H1 (cell line): ENCODE results near the gene GPR141. TPM values are rescaled to one million over a fixed set of nuclear protein-coding genes. Genes with fewer than 3 reads are reported as not detected.

ENCODE experiments used
- CTCF ChIA-PET: fragments of 300-600 bp; sonication (Branson Sonifier 250); formaldehyde crosslinking; loops from one replicate; lab custom pipeline; 2021; ENCODE audit not compliant: partially characterized antibody; lab: Charles Lee
- POLR2A ChIA-PET: fragments of 300-600 bp; sonication (Branson Sonifier 250); formaldehyde crosslinking; loops from one replicate; lab custom pipeline; 2021; ENCODE audit warnings: inconsistent platforms; ENCODE audit not compliant: partially characterized antibody; lab: Charles Lee
- DNase-seq, 2 experiments: peaks; one replicate each; pipeline versions ENCODE4 v3.0.0 to v3.0.0-alpha.2; 2010 to 2022; ENCODE audit warnings: low spot score in 2 of 2, low read depth in 1 of 2, mixed read lengths in 1 of 2
- FAIRE-seq: peaks from 2 replicates; lab custom pipeline; 2011; peaks lifted over from hg19 to GRCh38; lab: Jason Lieb, UNC
- H2AFZ ChIP-seq: 2 replicates; pipeline ENCODE4 v1.8.1; 2012; ENCODE audit warnings: low read length, inconsistent platforms
- H2AK5ac ChIP-seq: 2 replicates; pipeline ENCODE4 v1.6.1; 2013; ENCODE audit warnings: low read depth, low read length
- H2BK120ac ChIP-seq: replicated peaks from 2 replicates; pipeline ENCODE3; 2013; ENCODE audit warnings: low read depth, low read length, inconsistent platforms
- H2BK12ac ChIP-seq: 2 replicates; pipeline ENCODE4 v1.6.1; 2013; ENCODE audit warnings: low read depth, low read length
- H2BK15ac ChIP-seq: 2 replicates; pipeline ENCODE4 v1.6.1; 2013; ENCODE audit warnings: low read length
- H2BK20ac ChIP-seq: 2 replicates; pipeline ENCODE4 v1.6.1; 2013; ENCODE audit warnings: low read length
- H2BK5ac ChIP-seq: 2 replicates; pipeline ENCODE4 v1.6.1; 2013; ENCODE audit warnings: low read depth, low read length
- H3K14ac ChIP-seq: 2 replicates; pipeline ENCODE4 v1.6.1; 2013; ENCODE audit warnings: inconsistent platforms; ENCODE audit not compliant: insufficient read length
- H3K18ac ChIP-seq: 2 replicates; pipeline ENCODE4 v1.6.1; 2013; ENCODE audit warnings: low read length; ENCODE audit errors: extremely low read depth
- H3K23ac ChIP-seq: 2 replicates; pipeline ENCODE4 v1.6.1; 2013; ENCODE audit warnings: inconsistent platforms; ENCODE audit not compliant: insufficient read length
- H3K23me2 ChIP-seq: 2 replicates; pipeline ENCODE4 v1.6.1; 2013; ENCODE audit warnings: low read depth, low read length
- H3K27ac ChIP-seq: 2 replicates; pipeline ENCODE4 v1.6.1; 2011; ENCODE audit warnings: low read depth, low read length, inconsistent platforms
- H3K27me3 ChIP-seq, 4 experiments: replicated peaks in 1 of 4; 1 replicate in 1 of 4; 2 replicates in 3 of 4; pipeline versions ENCODE4 v1.6.1 to v1.8.1; 2011 to 2013; ENCODE audit warnings: low read length in 3 of 4, mild to moderate bottlenecking in 3 of 4, inconsistent platforms in 2 of 4, mixed read lengths in 2 of 4, moderate library complexity in 1 of 4; ENCODE audit not compliant: control insufficient read depth in 3 of 4, insufficient read depth in 3 of 4; ENCODE audit errors: extremely low read depth in 1 of 4
- H3K36me3 ChIP-seq, 4 experiments: 2 replicates each; pipeline versions ENCODE4 v1.6.1 to v1.8.1; 2011 to 2013; ENCODE audit warnings: mild to moderate bottlenecking in 4 of 4, low read length in 3 of 4, moderate library complexity in 2 of 4, control low read depth in 1 of 4, inconsistent platforms in 1 of 4; ENCODE audit not compliant: insufficient read depth in 4 of 4, control insufficient read depth in 2 of 4
- H3K4ac ChIP-seq: replicated peaks from 2 replicates; pipeline ENCODE3; 2013; ENCODE audit warnings: low read length, low read depth, mixed read lengths, inconsistent platforms; ENCODE audit not compliant: insufficient read length
- H3K4me1 ChIP-seq, 4 experiments: replicated peaks in 1 of 4; 1 replicate in 1 of 4; 2 replicates in 3 of 4; pipeline versions ENCODE4 v1.6.1 to v1.8.1; 2011 to 2013; ENCODE audit warnings: low read length in 3 of 4, inconsistent platforms in 2 of 4, mixed read lengths in 1 of 4; ENCODE audit not compliant: insufficient read depth in 4 of 4, control insufficient read depth in 3 of 4
- H3K4me2 ChIP-seq, 2 experiments: 2 replicates each; pipeline versions ENCODE4 v1.6.1 to v1.8.1; 2011 to 2013; ENCODE audit warnings: low read depth in 2 of 2, low read length in 2 of 2, control low read depth in 1 of 2, inconsistent platforms in 1 of 2, mild to moderate bottlenecking in 1 of 2; ENCODE audit not compliant: insufficient read depth in 1 of 2
- H3K4me3 ChIP-seq, 4 experiments: fragments of 200-600, 300-600 bp in 1 of 4; sonication (generic), shearing (Covaris generic), sonication (Bioruptor Twin) in 1 of 4; 2 replicates each; pipeline versions ENCODE4 v1.5.1 to v1.8.1; 2011 to 2016; ENCODE audit warnings: low read length in 4 of 4, low read depth in 3 of 4, control low read depth in 2 of 4, inconsistent platforms in 2 of 4, mild to moderate bottlenecking in 2 of 4, mixed read lengths in 1 of 4, moderate library complexity in 1 of 4; ENCODE audit not compliant: insufficient read depth in 2 of 4; ENCODE audit errors: extremely low read depth in 1 of 4
- H3K56ac ChIP-seq: replicated peaks from 2 replicates; pipeline ENCODE3; 2013; ENCODE audit warnings: low read depth, mild to moderate bottlenecking, mixed read lengths, low read length, inconsistent platforms; ENCODE audit not compliant: insufficient read length
- H3K79me1 ChIP-seq: 2 replicates; pipeline ENCODE4 v1.6.1; 2013; ENCODE audit warnings: low read depth, low read length, control low read depth
- H3K79me2 ChIP-seq, 2 experiments: 2 replicates each; pipeline versions ENCODE4 v1.6.1 to v1.8.1; 2012 to 2013; ENCODE audit warnings: low read length in 2 of 2, mild to moderate bottlenecking in 2 of 2, inconsistent platforms in 1 of 2; ENCODE audit not compliant: insufficient read depth in 2 of 2, control insufficient read depth in 1 of 2
- H3K9ac ChIP-seq, 4 experiments: replicated peaks in 1 of 4; 1 replicate in 1 of 4; 2 replicates in 3 of 4; pipeline versions ENCODE4 v1.6.1 to v1.8.1; 2011 to 2013; ENCODE audit warnings: low read depth in 3 of 4, low read length in 3 of 4, control low read depth in 2 of 4, mild to moderate bottlenecking in 2 of 4, moderate library complexity in 2 of 4, inconsistent platforms in 1 of 4; ENCODE audit errors: extremely low read depth in 1 of 4
- H3K9me3 ChIP-seq, 2 experiments: 2 replicates each; pipeline versions ENCODE4 v1.6.1 to v1.8.1; 2012 to 2013; ENCODE audit warnings: mild to moderate bottlenecking in 2 of 2, moderate library complexity in 2 of 2, control low read depth in 1 of 2, inconsistent platforms in 1 of 2, low read depth in 1 of 2, low read length in 1 of 2, mixed read lengths in 1 of 2; ENCODE audit not compliant: insufficient read depth in 2 of 2
- H4K20me1 ChIP-seq, 2 experiments: replicated peaks in 1 of 2; 2 replicates each; pipeline versions ENCODE3 to v1.8.1; 2011 to 2013; ENCODE audit warnings: inconsistent platforms in 2 of 2, low read length in 2 of 2, mild to moderate bottlenecking in 1 of 2; ENCODE audit not compliant: insufficient read depth in 2 of 2, control insufficient read depth in 1 of 2
- H4K5ac ChIP-seq: 2 replicates; pipeline ENCODE4 v1.6.1; 2013; ENCODE audit warnings: low read length, low read depth, mixed read lengths, inconsistent platforms; ENCODE audit not compliant: insufficient read length
- H4K8ac ChIP-seq: 2 replicates; pipeline ENCODE4 v1.8.0; 2013; ENCODE audit warnings: mild to moderate bottlenecking, moderate library complexity, low read length, inconsistent platforms; ENCODE audit not compliant: insufficient read depth; ENCODE audit errors: extremely low read depth
- H4K91ac ChIP-seq: replicated peaks from 2 replicates; pipeline ENCODE3; 2013; ENCODE audit warnings: low read length, mixed read lengths, inconsistent platforms; ENCODE audit not compliant: insufficient read length
- CREB1 ChIP-seq: IDR thresholded peaks from 2 replicates; pipeline ENCODE4 v1.6.1; 2012; ENCODE audit warnings: inconsistent platforms
- E2F6 ChIP-seq: IDR thresholded peaks from 2 replicates; pipeline ENCODE4 v1.6.1; 2012; ENCODE audit warnings: inconsistent platforms
- EGR1 ChIP-seq: IDR thresholded peaks from 2 replicates; pipeline ENCODE4 v1.6.1; 2011; ENCODE audit warnings: low read depth, low read length, borderline replicate concordance
- JUND ChIP-seq: IDR thresholded peaks from 2 replicates; pipeline ENCODE4 v1.6.1; 2011; ENCODE audit warnings: mild to moderate bottlenecking, improper control_type of control experiment, low read length
- PHF8 ChIP-seq: fragments of 200-600 bp; sonication (generic); conservative IDR thresholded peaks from 2 replicates; pipeline ENCODE4 v1.7.1; 2012; ENCODE audit warnings: low read depth, mild to moderate bottlenecking, inconsistent platforms, low read length, moderate library complexity
- POLR2A ChIP-seq, 2 experiments: IDR thresholded peaks; 1 replicate in 1 of 2; 2 replicates in 1 of 2; pipeline ENCODE4 v1.6.1; 2011; ENCODE audit warnings: low read depth in 2 of 2, low read length in 2 of 2, mild to moderate bottlenecking in 2 of 2; ENCODE audit errors: control extremely low read depth in 1 of 2
- YY1 ChIP-seq: IDR thresholded peaks from 2 replicates; pipeline ENCODE4 v1.6.1; 2011; ENCODE audit warnings: low read depth, mild to moderate bottlenecking, low read length
- WGBS, 2 experiments: shearing (Covaris generic) in 1 of 2; methylation state at CpG; one replicate each; pipeline versions ENCODE4 v1.1.6 to v1.1.7; 2013 to 2015; ENCODE audit warnings: low lambda C conversion rate in 2 of 2, mixed read lengths in 2 of 2, inconsistent platforms in 1 of 2, low coverage in 1 of 2, missing lambda C conversion rate in 1 of 2; ENCODE audit not compliant: insufficient replicate concordance in 2 of 2, insufficient coverage in 1 of 2, insufficient read length in 1 of 2; ENCODE audit errors: extremely low coverage in 1 of 2, missing lambda C conversion rate in 1 of 2; 5-methylcytosine and 5-hydroxymethylcytosine counted together
- polyA plus RNA-seq, 7 experiments: library from polyadenylated mRNA; depleted of rRNA in 3 of 7; stranded (reverse) in 5 of 7; unstranded in 2 of 7; fragments of >200 nt in 5 of 7; fragments of 200-250 nt in 2 of 7; gene quantifications; 1 replicate in 5 of 7; 2 replicates in 1 of 7; 4 replicates in 1 of 7; pipeline versions ENCODE4 v1.2.1 to v1.2.3, GENCODE V29; 2011 to 2013; ENCODE audit warnings: missing spikeins in 2 of 7, mixed read lengths in 2 of 7
- total RNA-seq: library from RNA; stranded (reverse); fragmentation: NEBNext Ultra II Directional; extraction: Animal tissue kit (Norgen Biotek cat#: 25700); gene quantifications from 2 replicates; pipeline ENCODE4 v1.2.1, GENCODE V29; 2021
- TF ChIP-seq, protein P1 (sequence below): IDR thresholded peaks from 2 replicates; pipeline ENCODE4 v1.6.1; 2011; ENCODE audit warnings: low read depth, mild to moderate bottlenecking, low read length; ENCODE audit not compliant: insufficient read depth

The GPR141 gene
- total and polyA plus RNA-seq, 2 of the 8 experiments (the other 6 are each of a cell fraction or from before 2014, with no cell fraction given), result 0.45 to 1.0 TPM

- Histone ChIP-seq H2AK5ac (no peak overlapping the region), H4K8ac (no peak overlapping the region), H3K4ac (no peak overlapping the region), H3K18ac (no peak overlapping the region), H4K91ac (no peak overlapping the region), H3K14ac (no peak overlapping the region), H3K27me3 (no peaks in the 10 kb centered on the region), H3K79me1 (no peaks in the 10 kb centered on the region), H4K20me1 (no peaks in the 10 kb centered on the region), H3K9me3 (peaks cover 10 to 13% of the 10 kb centered on the region in 2 experiments), H2AFZ (no peak overlapping the region), H3K4me3 (no peak overlapping the region), H2BK12ac (no peak overlapping the region), H2BK20ac (no peak overlapping the region), H3K36me3 (no peaks in the 10 kb centered on the region; a peak in 1 of 8 replicates), H3K79me2 (no peaks in the 10 kb centered on the region), H3K23ac (no peak overlapping the region), H2BK5ac (no peak overlapping the region), H4K5ac (no peak overlapping the region), H2BK15ac (no peak overlapping the region), H3K27ac (no peak overlapping the region), H3K23me2 (no peaks in the 10 kb centered on the region), H3K56ac (no peak overlapping the region), H3K9ac (no peak overlapping the region), H3K4me1 (no peaks in the 10 kb centered on the region), H2BK120ac (no peak overlapping the region), H3K4me2 (no peak overlapping the region)
- no peak for TF ChIP-seq EGR1
- TF ChIP-seq YY1, result no peak
- TF ChIP-seq, protein P1, sequence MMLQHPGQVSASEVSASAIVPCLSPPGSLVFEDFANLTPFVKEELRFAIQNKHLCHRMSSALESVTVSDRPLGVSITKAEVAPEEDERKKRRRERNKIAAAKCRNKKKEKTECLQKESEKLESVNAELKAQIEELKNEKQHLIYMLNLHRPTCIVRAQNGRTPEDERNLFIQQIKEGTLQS, result no peak
- TF ChIP-seq CREB1, result no peak
- no peak for TF ChIP-seq JUND
- TF ChIP-seq PHF8, result no peak
- TF ChIP-seq E2F6, result no peak
- no peak for TF ChIP-seq POLR2A (IDR thresholded peaks at IDR 0.05; ENCODE audit: control extremely low read depth in 1 of 2, low read depth in 2 of 2, low read length in 2 of 2)
- 68% methylated on average over 3 of the region's 3 CpGs; no CpG with 5 or more reads in 1 of the 2 experiments for WGBS, 2 experiments
- POLR2A ChIA-PET, result interaction anchor here (0.7 kb wide), 1 partner anchor 854 kb away, joined by 3 read pairs; no protein-coding TSS in a partner anchor
- CTCF ChIA-PET, result interaction anchor here (0.7 kb wide), 1 partner anchor 1487 kb away, joined by 3 read pairs; no protein-coding TSS in a partner anchor
- FAIRE-seq (no peak), DNase-seq (no peak)
These were observed 87.8 kb downstream of the GPR141 start for GRCh38 chr7:37771342-37771741.
